Hippocampal formation (tissue), 2 donors: Measurements from ENCODE around the gene XG.
A peak's percentile ranks its signal among the peaks of the same experiment; 100 is the strongest.
"Not testable (repeated sequence)": the region's sequence is repeated elsewhere in the genome, so short reads cannot be mapped to it uniquely, and the experiment has no call there.

ENCODE experiments used
- DNase-seq, 2 donors: peaks; one replicate each; lab custom pipeline; 2025; lab: John Stamatoyannopoulos, UW

The XG gene

GRCh38 chrX:2780472-2781225 is 28.8 kb downstream of the XG start:
- not testable (repeated sequence) for DNase-seq

- no peak for DNase-seq
These were observed 29.4 kb downstream of the XG start for GRCh38 chrX:2781226-2781571.

- DNase-seq: no peak
These were observed 29.9 kb downstream of the XG start for GRCh38 chrX:2781698-2782097.

- DNase-seq: no peak
These were observed 30.3 kb downstream of the XG start for GRCh38 chrX:2782171-2782570.

- no peak for DNase-seq
These were observed 30.9 kb downstream of the XG start for GRCh38 chrX:2782778-2783177.

- DNase-seq: no peak
These were observed 32.2 kb downstream of the XG start for GRCh38 chrX:2784026-2784425.

GRCh38 chrX:2785538-2785937 is 33.7 kb downstream of the XG start:
- DNase-seq: no peak

GRCh38 chrX:2788980-2789379 is 37.1 kb downstream of the XG start:
- DNase-seq: no peak

- DNase-seq: no peak
These were observed 37.7 kb downstream of the XG start for GRCh38 chrX:2789569-2789968.

GRCh38 chrX:2793752-2794151 is 41.9 kb downstream of the XG start:
- no peak for DNase-seq

GRCh38 chrX:2794336-2794735 is 42.5 kb downstream of the XG start:
- no peak for DNase-seq

- DNase-seq: not testable (repeated sequence)
These were observed 45.0 kb downstream of the XG start for GRCh38 chrX:2796808-2797207.

GRCh38 chrX:2799369-2799768 is 47.5 kb downstream of the XG start:
- no peak for DNase-seq

GRCh38 chrX:2799980-2800379 is 48.1 kb downstream of the XG start:
- DNase-seq: not testable (repeated sequence)

- no peak for DNase-seq
These were observed 49.4 kb downstream of the XG start for GRCh38 chrX:2801223-2801622.

GRCh38 chrX:2802376-2803090 is 50.7 kb downstream of the XG start:
- DNase-seq: not testable (repeated sequence)

GRCh38 chrX:2803486-2803885 is 51.6 kb downstream of the XG start:
- DNase-seq: not testable (repeated sequence)

- not testable (repeated sequence) for DNase-seq
These were observed 52.4 kb downstream of the XG start for GRCh38 chrX:2804106-2804843.

GRCh38 chrX:2804858-2805257 is 53.0 kb downstream of the XG start:
- not testable (repeated sequence) for DNase-seq

GRCh38 chrX:2811271-2811670 is 59.4 kb downstream of the XG start:
- no peak for DNase-seq

GRCh38 chrX:2812161-2812907 is 60.5 kb downstream of the XG start:
- peak in 1 of 2 donors; percentile 14 for DNase-seq

GRCh38 chrX:2817036-2817435 is 65.2 kb downstream of the XG start:
- DNase-seq: no peak
